Neural cell (in vitro differentiated cells): ENCODE measurements around the gene RIN3.

ENCODE experiments used
- EP300 ChIP-seq: fragments of 450-650 bp; conservative IDR thresholded peaks from 2 replicates; pipeline ENCODE4 v1.6.1; 2014; ENCODE audit warnings: antibody characterized with exemption, mild to moderate bottlenecking, moderate library complexity; ENCODE audit not compliant: poor library complexity, severe bottlenecking
- TAF1 ChIP-seq: IDR thresholded peaks from 2 replicates; pipeline ENCODE4 v1.6.1; 2012; ENCODE audit warnings: low read depth
- TF ChIP-seq, protein P1 (sequence below): fragments of 450-650 bp; IDR thresholded peaks from 2 replicates; pipeline ENCODE4 v1.5.1; 2014; ENCODE audit warnings: antibody characterized with exemption, mild to moderate bottlenecking, moderate library complexity; ENCODE audit not compliant: poor library complexity, severe bottlenecking
- TF ChIP-seq, protein P2 (sequence below): IDR thresholded peaks from 2 replicates; pipeline ENCODE4 v1.6.1; 2012; ENCODE audit warnings: borderline replicate concordance

DNA sequence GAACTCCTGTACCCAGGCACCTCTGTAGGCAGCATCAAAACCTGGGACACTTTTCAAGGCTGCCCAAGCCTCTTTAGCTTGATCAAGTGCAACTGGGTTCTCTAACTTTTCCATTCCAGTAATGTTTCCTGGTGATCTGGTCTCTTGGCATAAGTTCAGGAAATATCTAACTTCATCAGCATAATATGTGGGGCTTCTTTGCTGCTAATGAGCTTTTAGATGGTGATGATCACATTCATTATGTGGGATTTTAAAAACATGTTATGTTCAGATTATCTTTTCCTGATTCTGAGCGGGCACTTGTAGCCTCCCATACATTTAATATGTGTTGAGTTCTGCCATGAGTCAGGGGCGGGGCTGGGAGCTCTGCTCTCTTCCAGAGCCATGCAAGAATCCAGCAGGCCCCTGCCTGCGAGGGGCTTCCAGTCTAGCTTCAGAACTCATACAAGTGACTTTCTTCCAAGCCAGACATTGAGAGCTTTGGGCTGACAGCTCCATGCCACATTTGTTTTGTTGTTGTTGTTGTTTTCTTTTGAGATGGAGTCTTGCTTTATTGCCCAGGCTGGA, 39.5 kb upstream of the RIN3 start:
- TF ChIP-seq EP300: no peak
- TF ChIP-seq, protein P1, sequence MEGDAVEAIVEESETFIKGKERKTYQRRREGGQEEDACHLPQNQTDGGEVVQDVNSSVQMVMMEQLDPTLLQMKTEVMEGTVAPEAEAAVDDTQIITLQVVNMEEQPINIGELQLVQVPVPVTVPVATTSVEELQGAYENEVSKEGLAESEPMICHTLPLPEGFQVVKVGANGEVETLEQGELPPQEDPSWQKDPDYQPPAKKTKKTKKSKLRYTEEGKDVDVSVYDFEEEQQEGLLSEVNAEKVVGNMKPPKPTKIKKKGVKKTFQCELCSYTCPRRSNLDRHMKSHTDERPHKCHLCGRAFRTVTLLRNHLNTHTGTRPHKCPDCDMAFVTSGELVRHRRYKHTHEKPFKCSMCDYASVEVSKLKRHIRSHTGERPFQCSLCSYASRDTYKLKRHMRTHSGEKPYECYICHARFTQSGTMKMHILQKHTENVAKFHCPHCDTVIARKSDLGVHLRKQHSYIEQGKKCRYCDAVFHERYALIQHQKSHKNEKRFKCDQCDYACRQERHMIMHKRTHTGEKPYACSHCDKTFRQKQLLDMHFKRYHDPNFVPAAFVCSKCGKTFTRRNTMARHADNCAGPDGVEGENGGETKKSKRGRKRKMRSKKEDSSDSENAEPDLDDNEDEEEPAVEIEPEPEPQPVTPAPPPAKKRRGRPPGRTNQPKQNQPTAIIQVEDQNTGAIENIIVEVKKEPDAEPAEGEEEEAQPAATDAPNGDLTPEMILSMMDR: no peak
- TF ChIP-seq, protein P2, sequence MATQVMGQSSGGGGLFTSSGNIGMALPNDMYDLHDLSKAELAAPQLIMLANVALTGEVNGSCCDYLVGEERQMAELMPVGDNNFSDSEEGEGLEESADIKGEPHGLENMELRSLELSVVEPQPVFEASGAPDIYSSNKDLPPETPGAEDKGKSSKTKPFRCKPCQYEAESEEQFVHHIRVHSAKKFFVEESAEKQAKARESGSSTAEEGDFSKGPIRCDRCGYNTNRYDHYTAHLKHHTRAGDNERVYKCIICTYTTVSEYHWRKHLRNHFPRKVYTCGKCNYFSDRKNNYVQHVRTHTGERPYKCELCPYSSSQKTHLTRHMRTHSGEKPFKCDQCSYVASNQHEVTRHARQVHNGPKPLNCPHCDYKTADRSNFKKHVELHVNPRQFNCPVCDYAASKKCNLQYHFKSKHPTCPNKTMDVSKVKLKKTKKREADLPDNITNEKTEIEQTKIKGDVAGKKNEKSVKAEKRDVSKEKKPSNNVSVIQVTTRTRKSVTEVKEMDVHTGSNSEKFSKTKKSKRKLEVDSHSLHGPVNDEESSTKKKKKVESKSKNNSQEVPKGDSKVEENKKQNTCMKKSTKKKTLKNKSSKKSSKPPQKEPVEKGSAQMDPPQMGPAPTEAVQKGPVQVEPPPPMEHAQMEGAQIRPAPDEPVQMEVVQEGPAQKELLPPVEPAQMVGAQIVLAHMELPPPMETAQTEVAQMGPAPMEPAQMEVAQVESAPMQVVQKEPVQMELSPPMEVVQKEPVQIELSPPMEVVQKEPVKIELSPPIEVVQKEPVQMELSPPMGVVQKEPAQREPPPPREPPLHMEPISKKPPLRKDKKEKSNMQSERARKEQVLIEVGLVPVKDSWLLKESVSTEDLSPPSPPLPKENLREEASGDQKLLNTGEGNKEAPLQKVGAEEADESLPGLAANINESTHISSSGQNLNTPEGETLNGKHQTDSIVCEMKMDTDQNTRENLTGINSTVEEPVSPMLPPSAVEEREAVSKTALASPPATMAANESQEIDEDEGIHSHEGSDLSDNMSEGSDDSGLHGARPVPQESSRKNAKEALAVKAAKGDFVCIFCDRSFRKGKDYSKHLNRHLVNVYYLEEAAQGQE: no peak
- TF ChIP-seq TAF1: no peak
